ENCODE measurements around the gene UBA3. TPM values are rescaled to one million over a fixed set of nuclear protein-coding genes. Genes with fewer than 3 reads are reported as not detected.

The UBA3 gene
- total RNA-seq, 1 donor from 2014 or later: 103 TPM

GRCh38 chr3:69097407-69098086 is 17.4 kb upstream of the UBA3 start:
- DNase-seq: no peak

GRCh38 chr3:69096299-69096698 is 16.1 kb upstream of the UBA3 start:
- no peak for DNase-seq

- no peak for DNase-seq
Measured at GRCh38 chr3:69095636-69096035, 15.5 kb upstream of the UBA3 start.

DNA sequence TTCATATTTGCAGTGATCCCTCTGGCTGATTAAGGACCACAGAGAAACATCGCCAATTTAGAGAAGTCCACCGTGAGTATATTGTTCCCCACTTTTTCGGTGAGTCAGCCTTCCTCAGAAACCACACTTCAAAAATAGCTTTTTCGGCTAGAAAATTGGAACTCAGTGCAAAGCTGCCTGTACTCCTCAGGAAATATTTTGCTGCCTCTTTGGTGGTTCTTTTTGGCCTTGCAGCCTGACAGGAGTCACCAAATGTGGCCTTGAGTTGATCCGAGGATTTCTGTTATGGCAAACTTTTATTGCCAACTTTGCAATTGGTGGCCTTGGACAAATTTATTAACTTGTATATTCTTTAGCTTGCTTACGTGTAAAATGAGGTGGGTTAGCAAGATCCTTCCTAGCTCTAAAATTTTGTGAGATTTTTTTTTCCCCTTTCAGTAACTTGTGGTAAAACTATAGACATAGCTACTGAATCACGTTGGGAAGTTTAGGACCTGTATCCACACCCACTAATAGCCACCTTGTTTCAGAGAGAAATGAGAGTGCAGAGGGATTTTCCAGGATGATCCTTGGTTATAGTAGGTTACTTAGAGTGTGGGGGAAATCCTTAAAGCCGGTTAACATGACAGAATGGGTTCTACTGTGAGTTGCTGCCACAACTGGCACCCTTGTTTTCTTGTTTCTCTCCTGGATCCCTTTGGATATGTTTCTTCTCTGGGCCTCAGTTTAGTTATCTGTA is 14.5 kb upstream of the UBA3 start:
- no peak for DNase-seq

GRCh38 chr3:69092030-69092516 is 11.9 kb upstream of the UBA3 start:
- DNase-seq: no peak

DNA sequence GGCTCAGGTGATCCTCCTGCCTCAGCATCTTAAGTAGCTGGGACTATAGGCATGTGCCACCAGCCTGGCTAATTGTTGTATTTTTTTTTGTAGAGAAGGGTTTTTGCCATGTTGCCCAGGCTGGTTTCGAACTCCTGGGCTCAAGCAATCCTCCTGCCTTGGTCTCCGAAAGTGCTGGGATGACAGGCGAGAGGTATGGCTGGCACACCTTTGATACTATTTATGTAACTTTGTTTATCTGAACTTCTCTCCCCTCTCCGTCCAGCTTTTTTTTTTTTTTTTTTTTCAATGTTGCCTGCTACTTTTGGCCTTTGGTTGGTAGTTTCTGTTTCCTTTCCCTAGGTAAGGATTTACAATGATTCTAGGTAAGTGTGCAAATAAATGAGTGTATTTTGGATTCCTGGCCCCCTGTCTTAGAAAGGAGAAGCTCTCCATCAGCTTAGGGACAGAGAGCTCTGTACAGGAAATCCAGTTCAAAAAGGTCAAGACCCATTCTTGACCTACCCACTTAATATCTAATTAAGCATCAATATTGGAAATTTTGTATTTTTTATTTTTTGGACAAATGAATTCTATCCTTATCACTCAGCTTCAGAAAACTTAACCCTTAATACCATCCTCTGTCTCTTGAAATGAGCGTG is 11.3 kb upstream of the UBA3 start:
- DNase-seq: no peak

GRCh38 chr3:69090021-69090420 is 9.9 kb upstream of the UBA3 start:
- no peak for DNase-seq

GRCh38 chr3:69088063-69088462 is 7.9 kb upstream of the UBA3 start:
- no peak for DNase-seq

DNA sequence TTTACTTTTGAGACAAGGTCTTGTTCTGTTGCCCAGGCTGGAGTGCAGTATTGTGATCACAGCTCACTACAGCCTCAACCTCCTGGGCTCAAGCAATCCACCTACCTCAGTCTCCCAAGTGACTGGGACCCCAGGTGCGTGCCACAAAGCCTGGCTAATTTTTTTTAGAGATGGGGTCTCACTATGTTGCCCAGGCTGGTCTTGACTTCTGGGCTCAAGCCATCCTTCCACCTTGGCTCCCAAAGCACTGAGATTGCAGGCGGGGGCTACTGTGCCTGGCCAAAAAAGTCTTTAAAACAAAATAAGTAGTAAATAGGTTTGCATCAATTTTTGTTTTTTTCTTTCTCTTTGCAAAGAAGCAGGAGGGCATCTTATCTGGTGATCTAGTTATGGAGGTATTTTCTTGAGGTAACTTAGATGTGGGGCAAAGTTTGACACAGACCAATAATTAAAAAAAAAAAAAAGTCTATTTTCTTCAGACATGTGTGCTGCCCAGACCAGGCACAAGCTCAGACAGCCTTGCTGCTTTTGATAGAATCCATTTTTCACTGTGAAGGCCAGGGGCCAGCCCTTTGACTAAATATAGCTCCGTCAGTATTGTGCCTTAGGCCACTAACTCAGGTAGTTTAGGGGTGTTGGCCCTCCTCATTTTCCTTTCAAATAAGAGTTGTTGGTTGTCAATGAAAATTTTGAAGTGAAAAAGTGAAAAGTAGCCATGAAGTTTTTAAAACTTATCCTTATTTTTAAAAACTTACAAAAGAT is 7.0 kb upstream of the UBA3 start:
- DNase-seq: no peak

DNA sequence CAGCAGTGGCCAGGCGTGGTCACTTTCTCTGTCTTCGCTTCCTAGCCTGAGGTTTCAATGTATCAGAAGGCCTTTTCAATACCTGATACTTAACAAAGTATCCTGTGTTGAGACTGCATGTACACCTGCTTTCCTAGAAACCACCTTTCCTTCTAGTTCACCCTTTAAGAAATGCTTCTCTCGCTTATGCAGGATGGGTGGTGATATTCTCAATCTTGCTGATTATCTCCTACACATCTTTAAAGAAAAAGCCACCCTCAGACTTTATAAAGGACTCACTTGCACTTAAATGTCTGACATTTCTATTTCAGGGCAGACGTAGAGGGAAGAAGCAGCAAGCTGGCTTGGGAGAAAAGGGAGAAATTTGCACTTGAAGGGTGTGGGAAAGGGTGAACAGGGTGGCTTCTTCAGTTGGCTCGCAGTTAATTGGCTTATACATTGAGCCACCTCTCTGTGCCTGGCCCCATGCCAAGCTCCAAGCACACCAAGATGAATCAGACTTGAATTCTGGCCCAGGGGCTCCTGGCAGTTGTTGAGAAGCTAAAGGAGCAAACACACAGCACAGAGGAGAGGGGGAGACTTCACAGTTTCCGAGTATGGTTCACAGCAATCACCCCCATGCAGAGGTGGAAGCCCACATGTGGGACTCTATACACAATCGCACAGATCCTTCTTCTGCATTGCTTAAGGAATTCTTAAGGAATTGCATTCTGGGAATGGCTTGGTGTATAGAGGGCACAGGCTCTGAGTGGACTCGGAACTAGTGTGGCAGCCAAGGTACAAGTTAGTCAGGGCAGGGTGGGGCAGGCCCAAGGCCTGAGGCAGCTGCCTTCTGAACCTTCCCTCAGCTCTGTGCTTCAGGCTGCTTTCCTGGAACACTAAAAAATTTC is 5.9 kb upstream of the UBA3 start:
- peak; percentile 84 for DNase-seq

GRCh38 chr3:69085168-69085832 is 5.1 kb upstream of the UBA3 start:
- DNase-seq: peak; percentile 23

DNA sequence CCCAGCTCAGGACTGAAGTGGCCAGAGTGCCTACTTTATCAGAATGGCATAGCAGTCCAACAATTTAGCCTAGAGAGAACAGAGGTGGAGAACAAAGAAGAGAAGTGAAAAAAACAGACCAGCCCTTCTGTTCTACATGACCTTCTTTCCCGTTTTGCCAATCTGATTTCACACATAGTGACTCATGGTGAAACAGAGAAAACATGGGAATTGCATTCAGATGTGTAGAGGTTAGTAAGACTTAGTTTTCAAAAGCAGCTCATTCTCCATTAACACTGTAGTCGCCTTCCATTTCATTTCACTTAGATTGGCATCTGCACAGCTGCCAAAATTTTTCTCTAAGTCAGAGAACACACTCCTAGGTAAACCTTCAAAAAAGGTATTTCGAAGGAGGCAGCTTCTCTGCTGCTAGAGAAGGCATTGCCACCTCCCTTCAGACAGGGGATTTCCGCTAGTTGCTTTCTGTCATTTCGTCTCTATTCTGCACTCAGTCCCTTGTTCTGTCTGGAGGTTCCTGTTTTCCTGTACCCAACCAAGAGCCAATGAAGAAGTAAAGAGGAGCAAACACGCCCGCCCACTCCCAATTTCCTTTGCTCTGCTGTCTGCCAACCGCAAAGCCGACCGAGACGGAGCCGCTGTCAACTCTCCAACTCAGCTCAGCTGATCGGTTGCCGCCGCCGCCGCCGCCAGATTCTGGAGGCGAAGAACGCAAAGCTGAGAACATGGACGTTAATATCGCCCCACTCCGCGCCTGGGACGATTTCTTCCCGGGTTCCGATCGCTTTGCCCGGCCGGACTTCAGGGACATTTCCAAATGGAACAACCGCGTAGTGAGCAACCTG is 4.4 kb upstream of the UBA3 start, which contains the start of gene ARL6IP5:
ARL6IP5 (plus strand) TSS at position 612 of the 842 bp plus-strand sequence; CDS start at position 723, 111 bp downstream.
- DNase-seq: peak; percentile 93

GRCh38 chr3:69082805-69083204 is 2.6 kb upstream of the UBA3 start:
- no peak for DNase-seq

DNA sequence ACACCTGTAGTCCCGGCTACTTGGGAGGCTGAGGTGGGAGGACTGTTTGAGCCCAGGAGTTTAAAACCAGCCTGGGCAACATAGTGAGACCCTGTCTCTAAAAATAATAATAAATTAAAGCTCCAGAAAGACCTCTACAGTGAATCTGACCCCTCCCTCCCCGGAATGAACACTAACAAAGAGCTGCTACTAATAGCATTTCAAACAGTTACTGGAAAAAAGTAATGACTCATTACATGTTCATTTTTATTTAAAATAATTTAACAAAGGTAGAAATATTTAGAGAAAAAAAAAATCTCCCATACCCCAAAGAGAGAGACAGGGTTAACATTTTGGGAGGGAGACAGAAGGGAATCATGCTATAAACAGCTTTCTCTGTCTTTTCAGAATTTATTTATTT is 2.2 kb upstream of the UBA3 start:
- DNase-seq: no peak

DNA sequence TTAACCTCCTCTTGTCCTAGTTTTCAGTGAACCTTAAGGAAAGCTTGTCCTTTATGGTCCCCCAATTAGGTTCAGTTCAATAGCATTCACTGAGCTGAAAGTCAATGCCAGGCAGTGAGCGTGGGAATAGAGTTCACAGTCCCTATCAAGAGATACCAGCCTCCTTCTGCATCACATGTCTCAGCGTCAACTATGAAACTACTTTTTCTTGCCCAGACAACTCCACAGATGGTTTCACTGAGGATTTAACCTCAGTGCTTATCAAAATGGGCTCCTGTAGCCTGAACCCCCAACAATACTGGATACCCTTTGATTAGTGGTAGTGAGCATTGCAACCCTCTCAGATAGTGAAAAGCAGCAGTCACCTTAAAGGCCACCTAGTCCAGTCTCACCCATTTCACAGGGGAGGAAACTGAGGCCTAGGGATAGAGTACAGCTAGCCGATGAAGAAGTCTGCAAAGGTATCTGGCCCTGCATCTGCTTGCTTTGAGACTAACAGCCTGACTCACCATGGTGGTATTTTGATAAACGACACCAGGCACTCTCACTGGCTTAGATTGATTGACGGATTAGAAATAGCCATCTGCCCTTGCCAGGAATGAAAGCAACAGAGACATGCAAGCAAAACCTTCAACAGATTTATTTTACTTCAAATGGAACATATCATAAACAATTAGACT is 1.6 kb upstream of the UBA3 start:
- DNase-seq: no peak

DNA sequence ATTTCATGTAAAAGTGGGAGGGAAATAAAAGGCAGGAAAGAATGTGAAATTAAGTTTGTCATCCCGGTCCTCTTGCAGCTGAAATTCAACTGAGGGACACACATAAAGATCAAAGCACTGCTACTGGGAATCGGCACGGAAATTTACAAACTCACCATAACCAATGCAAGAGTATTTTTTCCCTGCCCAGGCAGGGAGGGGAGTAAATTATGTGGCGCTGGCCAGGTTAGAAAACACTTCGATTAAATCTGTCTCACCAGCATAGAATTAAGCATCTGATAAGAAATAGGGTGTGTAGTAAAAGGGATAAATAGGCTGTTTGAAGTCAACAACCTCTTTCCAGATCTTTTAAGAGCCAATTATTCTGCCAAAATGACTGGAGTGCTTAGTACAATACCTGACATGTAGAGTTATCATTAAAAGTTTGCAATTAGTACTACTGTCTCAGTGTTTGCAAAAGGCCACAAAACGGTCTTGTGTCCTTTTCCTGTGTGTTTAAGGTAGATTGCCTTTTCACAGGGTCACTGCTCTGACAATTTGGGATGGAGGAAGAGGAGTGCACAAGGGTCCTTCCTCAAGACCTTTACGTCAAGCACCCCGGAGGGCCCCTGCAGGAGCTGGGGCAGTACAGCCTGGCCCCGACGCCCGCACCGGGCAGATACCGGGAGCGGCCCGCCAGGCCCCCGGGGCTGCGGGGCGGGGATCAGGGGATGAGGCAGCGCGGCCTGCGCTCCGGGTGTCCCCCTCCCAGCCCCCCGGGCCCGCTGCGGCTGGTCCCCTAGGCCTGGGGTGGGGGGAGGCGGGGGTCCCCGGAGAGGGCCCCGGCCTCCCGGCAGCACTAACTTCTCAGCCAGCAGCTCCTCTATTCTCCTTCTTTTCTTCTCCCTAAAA is 651 bp downstream of the UBA3 start:
- no peak for DNase-seq

DNA sequence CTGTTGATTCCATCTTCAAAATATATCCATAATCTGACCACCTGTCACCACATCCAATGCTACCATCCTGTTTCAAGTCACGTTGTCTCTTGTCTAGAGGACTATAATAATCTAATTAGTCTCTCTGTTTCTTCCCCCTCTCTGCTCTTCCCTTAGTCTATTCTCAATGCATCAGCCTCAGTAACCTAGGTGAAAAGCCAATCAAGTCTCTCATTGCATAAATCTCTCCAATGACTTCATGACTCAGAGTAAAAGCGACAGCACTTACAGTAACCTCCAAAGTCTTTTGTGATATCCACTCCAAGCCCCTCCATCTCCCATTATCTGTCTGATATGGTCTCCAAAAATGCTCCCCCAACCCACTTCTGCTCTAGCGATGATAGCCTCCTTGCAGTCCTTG is 7.2 kb downstream of the UBA3 start:
- no peak for DNase-seq

- DNase-seq: no peak
Measured at GRCh38 chr3:69066121-69066520, 14.0 kb downstream of the UBA3 start.

Data from occipital lobe (tissue), 2 donors.